COLO829 (cell line): Measurements from ENCODE around the gene SRPK2.

ENCODE experiments used
- DNase-seq: peaks from one replicate; pipeline ENCODE4 v3.0.0; 2012; ENCODE audit warnings: low spot score

SRPK2 gene

DNA sequence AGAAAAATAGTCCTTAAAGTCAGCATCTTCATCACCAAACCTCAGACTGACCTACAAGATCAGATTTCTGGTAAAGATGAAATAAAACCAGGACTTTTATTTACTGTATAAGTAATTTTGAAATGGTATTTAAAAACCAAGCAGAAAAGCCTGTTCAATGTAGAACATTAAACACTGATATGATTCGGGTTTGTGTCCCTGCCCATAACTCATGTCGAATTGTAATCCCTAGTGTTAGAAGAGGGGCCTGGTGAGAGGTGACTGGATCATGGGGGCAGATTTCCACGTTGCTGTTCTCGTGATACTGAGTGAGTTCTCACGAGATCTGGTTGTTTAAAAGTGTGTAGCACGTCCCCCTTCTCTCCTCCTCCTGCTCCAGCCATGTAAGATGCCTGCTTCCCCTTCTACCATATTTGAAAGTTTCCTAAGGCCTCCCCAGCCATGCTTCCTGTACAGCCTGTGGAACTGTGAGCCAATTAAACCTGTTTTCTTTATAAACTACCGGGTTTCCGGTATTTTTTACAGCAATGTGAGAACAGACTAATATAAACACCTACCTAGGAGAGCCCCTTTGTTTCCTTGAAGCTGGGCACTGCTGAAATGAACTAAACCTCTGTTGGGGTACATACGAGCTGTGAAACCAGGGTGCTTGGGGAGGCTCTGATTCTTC lies 254.6 kb downstream of the SRPK2 start:
- DNase-seq: no peak

DNA sequence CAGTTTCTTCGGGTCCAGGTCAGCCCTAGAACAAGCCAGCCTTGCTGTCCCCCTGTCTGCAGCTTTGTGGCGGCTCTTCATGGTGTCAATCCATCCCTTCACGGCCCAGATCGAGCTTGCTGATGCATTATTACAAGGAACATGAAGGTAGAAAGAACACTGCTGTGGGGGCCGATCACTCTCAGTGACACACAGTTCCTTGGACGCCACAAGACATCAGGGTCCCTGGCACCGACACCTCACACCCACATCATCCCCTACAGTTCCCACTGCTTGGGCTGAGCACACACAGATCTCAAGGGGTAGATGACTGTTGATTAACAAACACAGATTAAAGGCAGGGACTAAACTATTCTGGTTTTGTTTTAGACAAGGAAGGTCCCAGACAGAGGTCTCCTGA lies 255.4 kb downstream of the SRPK2 start:
- DNase-seq: no peak

DNA sequence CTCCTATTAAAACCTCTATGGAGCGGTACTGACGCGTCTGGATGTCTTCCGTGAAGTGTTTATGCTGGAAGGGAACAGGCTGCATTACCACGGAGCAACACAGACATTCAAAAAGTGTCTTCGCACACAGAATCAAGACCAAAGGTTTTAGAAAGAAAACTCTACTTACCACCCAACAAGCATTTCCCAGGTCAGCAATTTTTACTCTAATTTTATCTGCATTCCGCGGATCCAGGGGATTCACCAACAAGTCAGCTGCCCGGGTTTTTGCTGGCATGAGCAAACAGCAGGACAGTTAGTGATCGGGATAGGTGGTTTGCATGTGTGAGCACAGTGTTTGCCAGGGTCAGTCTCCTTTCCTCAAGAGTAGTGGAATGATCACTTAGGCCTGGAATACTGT lies 255.9 kb downstream of the SRPK2 start:
- DNase-seq: no peak

DNA sequence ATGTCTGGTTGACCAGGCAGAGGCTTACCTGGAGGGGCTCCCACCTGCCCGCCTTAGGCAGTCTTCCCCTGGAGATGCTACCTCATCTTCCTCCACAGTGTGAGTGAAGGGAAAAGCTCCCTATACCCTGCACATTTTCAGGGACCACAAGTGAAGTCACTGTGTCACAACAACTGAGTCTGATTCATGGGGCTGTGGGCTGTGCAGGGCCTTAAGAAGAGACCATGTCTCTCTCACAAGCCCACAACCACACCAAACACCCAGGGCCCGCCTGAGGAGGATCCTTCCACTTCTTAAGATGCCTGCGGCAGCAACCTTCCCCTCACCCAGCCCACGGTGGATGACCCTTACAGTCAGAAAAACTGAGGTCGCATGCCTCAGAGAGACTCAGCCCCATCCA lies 256.4 kb downstream of the SRPK2 start:
- DNase-seq: no peak

DNA sequence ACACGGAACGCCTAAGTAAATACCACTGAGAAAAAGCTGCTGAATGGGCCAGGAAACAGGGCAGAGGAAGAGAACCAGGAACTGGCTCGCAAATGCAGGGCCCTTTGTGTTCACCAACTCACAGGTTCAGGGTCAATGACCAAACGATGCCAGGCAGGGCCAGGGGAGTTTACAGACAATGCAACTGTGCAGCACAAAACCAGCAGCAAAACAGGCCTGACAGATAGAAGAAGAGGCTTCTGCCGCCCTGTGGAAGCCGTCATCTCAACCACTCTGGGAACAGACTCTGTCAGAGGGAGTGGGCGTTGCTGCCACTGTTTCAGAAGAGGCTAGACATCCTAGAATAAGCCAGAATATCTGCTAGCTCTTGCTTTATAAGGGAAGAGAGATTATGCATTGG lies 256.8 kb downstream of the SRPK2 start:
- no peak for DNase-seq

DNA sequence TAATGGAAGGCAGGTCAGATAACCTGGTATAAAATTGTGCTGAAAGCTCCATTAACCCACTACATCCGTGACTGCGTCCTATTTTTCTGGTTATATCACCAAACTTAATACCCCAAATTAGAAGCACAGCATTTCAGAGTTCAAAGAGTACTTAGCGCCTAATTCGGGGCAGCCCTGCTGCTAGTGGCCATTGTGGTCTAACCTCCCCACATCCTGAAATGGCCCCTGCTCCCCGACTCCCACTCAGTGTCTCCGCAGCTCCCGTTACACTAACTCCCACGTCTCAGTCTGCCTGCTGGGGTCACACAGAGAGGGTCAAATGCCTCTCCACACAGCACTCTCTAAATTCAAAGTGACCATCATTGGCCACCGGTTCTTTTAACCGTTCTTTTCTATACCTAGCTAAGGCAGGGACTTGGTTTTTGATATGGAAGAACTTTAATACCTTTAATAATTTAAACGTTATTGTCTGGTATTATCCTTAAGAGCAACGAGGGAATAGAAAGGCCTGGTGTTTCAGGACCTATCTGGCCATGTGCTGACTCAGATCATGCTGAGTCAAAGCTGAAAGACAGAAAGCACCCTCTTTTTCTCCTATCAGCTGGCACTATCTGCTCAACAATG lies 257.6 kb downstream of the SRPK2 start:
- no peak for DNase-seq

DNA sequence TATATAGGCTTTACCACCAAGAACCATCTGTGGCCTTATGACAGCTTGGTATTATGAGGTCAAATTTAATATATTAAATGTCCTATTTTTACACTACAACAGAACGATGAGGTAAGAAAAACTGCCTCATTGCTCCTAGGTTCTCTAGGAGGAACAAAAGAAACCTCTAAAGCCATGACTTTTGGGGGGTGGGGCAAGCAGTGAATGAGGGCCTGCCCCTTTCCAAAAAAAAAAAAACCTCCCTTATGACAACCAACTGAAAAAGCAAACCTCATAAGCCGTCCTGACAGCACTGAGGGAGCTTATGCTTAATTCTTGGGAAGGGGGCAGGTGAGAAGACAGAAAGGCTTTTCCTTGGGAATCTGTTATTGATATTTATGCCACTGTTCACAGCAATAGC lies 258.1 kb downstream of the SRPK2 start:
- no peak for DNase-seq

DNA sequence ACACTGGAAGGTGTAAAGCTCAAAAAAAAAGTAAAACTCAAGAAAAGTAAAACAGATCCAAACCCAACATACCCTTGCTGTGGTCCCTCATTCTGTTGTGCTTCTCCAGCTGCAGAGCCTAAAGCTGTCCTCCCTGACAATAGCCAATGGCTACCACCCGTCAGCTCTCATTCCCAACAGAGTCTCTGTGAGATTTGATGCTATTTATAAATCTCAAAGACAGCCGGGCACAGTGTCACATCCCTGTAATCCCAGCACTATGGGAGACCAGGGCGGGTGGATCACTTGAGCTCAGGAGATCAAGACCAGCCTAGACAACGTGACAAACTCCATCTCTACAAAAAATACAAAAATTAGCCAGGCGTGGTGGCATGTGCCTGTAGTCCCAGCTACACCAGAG lies 258.7 kb downstream of the SRPK2 start:
- DNase-seq: no peak

DNA sequence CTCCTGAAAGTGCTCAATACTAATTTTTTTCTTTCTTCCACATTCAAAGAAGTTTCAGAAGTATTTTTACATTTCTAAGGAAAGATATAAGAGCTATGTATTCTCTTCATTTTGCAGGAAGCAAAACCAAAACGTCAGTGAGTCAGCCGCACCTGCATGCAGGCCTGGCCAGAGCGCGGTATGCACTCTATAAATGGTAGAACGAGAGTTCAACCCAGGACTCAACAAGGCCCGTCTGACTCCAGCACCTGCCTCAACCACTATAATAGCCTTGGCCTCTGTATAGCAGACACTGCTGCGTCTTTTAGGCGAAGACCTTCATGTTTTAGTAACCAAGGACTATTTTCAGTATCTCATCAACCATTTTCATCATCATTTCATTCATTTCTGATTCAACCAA lies 261.5 kb downstream of the SRPK2 start:
- no peak for DNase-seq

DNA sequence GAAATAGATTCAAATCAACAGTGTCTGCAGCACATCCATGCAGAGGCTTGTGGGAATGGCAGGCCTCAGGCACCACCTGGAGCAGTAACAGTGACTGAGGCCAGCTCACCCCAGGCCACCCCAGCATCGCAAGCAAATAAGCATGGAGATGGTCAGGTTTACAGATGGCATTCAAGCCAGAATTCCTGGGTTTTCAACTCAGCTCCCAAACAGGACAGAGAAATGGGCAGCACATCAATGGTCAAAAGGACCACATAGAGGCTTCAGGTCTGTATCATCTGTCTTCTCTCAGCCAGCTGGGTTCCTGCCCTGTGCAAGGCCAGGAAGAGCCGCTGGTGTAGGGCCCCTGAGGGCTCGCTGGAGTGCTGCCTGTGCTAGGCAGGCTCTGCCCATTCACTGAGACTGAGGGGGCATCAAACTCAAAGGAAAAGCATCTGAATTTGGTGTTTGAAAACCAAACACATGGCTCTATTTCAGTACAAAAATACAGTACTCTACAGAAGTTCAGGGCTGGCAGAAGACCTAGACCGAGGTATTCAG lies 262.2 kb downstream of the SRPK2 start:
- peak; percentile 19 for DNase-seq

DNA sequence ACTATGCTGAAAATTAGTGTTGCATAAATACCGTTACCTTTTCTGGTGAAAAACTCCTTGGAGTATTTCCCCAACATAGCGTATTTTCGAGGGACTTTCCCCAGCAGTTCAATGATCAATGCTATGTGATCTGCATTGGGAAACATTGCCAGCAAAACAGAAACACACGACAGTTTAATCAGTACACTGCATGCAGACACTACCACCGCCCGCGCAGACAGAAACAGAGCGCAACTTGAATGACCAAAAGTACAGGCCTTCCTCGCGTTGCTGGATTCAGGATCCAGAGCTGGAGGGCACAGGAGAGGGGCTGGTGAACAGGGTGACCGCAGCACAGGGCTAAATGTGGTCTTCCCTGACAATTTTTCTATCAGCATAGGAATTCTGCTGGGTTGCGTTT lies 263.0 kb downstream of the SRPK2 start:
- no peak for DNase-seq

DNA sequence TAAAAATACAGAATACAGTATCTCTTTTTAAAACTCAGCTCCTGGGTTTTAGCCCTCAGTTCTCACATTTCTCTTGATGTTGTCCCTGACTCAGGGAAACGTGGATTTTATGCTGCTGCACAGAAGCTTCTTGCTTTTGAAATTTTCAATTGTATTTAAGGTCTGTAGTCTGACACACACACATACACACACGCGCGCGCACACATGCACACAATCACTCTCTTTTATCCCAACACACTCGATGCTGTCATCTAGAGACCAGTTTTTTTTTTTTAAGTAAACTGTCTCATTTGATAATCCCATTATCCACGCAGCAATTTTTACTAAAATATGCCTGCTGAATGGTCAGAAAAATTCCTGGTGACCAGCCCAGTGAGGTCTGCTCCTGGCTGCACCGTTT lies 266.1 kb downstream of the SRPK2 start:
- no peak for DNase-seq

DNA sequence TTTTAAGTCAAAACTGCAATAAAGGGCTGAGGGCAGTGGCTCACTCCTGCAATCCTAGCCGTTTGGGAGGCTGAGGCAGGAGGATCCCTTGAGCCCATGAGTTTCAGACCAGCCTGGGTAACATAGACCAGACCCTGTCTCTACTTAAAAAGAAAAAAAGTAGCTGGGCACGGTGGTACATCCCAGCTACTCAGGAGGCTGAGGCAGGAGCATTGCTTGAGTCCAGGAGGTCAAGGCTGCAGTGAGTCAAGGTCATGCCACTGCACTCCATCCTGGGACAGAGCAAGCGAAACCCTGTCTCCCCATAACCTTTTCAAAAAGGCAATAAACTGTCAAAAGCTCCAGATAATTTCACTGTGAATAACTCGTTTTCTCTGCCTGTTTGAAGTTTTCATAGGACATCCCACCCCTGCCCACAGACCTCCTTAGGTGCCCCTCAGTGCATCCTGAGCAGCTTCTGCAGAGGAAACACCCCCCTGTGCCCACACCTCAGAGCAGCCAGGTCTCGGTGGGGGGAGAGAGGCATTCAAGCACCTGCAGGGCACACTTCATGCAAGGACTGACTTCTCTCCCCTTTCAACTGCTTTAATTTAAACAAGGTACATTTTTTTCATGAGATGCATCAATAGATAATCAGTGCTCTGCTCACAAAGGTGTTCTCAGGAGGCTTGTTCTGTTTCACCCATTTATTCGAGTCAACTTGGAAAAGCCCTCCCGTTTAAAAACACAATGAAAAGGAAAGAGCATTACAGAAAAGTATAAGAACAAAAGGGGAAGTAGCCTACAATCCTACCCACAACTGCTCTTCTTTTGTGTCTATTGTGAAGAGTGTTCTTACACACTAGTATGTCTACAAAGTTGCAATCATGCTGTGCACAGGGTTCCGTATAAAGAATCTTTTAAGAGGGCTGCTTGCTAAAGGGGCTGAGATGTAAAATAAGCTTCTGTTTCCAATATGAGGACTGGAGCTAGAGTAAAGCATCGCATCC lies 269.8 kb downstream of the SRPK2 start:
- DNase-seq: no peak

DNA sequence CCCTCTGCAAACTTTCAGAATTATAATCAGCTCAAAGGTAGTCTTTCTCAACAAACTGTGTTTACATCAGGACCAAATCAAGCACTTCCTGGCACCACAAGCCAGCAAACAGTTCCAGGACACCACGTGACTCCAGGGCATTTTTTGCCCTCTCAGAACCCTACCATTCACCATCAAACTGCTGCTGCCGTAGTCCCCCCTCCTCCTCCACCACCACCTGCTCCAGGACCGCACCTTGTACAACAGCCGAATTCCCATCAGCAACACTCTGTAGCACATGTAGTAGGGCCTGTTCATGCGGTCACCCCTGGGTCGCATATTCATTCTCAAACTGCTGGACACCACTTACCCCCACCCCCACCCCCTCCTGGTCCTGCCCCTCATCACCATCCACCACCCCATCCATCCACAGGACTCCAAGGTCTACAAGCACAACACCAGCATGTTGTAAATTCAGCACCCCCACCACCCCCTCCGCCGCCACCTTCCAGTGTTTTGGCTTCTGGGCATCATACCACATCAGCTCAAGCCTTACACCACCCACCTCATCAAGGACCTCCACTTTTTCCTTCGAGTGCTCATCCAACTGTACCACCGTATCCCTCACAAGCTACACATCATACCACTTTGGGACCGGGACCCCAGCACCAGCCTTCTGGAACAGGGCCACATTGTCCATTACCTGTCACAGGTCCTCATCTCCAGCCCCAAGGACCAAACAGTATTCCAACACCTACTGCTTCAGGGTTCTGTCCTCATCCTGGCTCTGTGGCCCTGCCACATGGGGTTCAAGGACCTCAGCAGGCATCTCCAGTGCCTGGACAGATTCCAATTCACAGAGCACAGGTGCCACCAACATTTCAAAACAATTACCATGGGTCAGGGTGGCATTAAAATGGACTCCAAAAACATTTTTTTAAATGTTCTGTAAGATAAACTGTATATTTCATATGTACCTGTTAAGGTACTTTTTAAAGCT lies 276.0 kb downstream of the SRPK2 start:
- DNase-seq: no peak

DNA sequence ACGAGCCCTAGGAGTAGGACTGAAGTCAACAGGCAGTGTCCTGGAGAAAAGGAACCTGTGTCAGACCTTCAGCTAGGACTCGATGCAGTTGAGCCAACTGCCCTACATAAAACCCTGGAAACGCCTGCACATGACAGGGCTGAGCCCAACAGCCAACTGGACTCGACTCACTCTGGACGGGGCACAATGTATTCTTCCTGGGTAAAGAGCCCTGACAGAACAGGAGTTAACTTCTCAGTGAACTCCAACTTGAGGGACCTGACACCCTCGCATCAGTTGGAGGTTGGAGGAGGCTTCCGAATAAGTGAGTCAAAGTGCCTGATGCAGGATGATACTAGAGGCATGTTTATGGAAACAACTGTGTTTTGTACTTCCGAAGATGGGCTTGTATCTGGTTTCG lies 281.3 kb downstream of the SRPK2 start:
- no peak for DNase-seq

DNA sequence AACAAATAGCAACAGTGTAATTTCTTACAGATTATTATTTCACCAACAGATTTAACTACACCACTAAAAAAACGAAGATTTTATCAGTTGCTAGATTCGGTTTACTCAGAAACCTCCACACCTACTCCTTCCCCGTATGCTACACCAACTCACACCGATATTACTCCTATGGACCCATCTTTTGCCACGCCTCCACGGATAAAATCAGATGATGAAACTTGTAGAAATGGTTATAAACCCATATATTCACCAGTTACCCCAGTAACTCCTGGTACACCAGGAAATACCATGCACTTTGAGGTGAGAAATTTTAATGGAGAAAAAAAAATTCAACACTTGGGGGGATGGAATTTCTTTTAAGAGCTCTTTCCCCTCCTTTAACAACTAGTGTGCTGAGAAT lies 282.2 kb downstream of the SRPK2 start:
- DNase-seq: no peak

DNA sequence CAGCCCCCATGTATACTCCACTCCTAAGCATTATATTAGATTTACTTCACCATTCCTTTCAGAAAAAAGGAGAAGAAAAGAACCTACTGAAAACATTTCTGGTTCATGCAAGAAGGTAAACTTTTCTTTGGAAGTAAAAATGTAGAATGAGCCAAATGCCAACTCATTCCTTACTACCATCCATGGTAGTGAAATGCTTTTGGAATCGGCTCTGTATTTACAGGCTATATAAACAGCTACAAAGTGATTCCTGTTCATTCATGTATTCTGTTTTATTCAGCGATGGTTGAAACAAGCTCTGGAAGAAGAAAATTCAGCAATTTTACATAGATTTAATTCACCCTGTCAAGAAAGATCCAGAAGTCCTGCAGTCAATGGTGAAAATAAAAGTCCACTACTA lies 283.1 kb downstream of the SRPK2 start:
- no peak for DNase-seq

DNA sequence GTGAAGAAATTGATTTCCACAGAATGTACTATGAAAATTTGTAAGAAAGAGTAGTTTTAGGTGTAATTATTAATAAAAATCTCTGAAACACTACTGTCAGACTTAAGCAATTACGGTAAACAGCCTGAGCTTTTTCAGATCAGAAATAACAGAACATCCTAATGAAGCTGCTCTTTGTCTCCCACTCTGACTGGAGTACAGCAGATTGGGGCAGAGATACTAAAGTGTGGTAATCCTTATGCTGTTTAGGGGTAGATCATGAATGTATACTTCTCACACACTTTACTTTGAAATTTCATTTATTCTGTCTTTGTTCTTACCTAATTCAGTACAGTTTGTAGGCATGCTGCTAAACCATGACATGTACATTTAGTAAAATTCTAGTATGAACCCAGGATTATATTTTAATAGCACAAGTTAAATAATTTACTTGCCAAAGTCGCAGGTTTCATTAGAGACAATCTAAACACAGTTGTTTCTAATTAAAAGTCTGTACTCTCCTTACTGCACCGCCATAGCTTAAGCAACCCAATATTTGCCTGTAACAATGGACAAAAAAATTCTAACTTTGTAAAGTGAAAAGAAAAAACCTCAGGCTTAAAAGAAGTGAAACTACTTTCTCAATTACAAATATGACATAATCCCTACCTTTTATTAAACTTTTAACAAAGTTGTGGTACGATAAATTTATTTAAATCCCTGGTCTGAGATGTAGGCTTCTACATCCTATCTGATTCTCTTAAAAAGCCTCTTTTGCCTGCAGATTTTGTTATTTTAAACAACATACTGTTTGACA lies 286.0 kb downstream of the SRPK2 start:
- peak; percentile 40 for DNase-seq

DNA sequence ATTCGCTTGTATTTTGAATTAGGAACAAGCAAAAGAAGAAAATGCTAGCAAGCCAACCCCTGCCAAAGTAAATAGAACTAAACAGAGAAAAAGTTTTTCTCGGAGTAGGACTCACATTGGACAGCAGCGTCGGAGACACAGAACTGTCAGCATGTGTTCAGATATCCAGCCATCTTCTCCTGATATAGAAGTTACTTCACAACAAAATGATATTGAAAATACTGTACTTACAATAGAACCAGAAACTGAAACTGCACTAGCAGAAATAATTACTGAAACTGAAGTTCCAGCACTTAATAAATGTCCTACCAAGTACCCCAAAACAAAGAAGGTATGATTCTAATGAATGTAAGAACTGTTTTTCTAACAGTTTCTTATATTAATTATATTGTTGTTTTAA lies 286.9 kb downstream of the SRPK2 start:
- no peak for DNase-seq

DNA sequence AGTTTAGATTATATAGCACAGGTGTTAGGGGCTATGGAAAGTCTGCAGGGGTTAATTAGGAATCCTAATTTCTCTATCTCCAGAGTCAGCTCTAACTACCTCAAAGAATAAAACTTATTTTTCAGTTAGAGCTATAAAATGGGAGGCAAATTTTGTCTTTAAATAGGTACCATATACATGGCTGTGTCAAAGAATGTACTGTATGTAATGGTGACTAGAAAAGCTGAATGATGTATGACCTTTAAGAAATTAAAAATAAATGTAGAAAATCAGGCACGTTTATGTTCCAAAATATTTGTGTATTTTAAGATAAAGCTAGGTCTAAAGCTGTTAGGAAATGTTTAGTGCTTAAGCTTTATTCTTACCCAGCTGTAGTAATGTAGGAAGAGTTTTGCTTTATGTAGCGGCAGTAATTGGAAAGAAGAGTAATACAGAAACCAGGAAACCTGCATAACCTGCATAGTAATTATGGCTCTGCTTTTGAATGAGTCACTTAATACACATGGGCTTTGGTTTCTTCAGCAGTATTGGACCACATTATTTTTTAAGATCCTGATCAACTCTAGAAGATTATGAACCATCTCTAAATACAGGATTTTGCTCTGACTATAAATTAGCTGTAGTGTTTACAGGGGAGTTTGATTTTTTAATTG lies 289.7 kb downstream of the SRPK2 start:
- no peak for DNase-seq
